HG03575 (cell line): ENCODE measurements around the gene ZNF157.

Experiments
- ATAC-seq: cut with Tn5 transposase; IDR thresholded peaks from one replicate; pipeline ENCODE4 v1.9.1; 2021; ENCODE audit not compliant: unreplicated experiment, insufficient number of reproducible peaks, low FRiP score; ENCODE audit errors: extremely low read depth

ZNF157 gene

DNA sequence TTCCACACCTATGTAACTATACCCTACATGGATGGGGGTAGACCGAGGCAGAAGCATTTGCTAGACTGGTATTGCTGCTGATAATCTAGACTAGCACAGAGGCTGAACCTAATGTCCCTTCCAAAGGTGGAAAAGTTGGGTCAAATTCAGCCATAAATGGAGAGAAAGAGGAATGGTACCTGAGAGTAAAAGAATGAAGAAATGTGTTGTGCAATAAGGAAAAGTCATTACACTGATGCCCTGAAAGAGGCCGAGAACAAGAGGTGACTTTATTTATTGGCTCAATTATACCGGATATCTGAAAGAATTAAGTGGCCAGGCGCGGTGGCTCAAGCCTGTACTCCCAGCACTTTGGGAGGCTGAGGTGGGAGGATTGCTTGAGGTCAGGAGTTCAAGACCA, 60.5 kb downstream of the ZNF157 start:
- no peak for ATAC-seq

DNA sequence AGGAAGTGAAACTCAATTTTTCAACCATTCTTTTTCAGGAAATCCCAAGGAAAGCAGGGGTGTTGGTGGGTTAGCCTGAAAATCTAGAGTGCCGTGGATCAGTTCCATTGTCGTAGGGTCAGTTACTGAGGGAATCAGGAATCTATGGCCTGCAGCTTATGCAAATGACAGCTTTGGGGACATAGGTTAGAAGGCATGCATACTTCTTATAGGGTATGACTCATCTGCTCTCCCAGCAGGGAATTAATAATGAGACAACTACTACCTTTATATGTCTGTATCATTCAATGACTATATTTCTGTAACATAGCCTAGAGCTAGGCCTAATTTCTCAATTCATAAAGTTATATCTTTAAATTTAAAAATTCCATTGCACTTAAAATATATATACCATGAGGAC, 76.1 kb downstream of the ZNF157 start:
- ATAC-seq = no peak

DNA sequence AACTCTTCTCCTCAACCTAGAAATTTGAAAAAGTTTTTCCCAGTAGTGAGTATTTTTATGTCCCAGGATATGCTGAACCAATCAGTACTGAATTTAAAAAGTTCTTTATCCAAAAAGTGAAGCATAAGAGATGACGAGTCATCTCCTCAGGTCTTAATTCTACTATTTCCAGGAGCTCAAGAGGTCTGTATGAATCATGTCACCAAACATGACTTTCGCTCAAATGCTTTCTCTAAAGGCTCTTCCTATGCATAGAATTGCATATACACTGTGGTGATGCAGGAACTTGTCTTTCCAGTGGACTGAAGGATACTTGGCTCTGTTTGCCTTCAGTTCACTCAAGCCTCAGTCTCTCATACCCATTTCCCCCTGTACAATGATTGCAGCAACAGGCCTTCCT, 76.6 kb downstream of the ZNF157 start:
- no peak for ATAC-seq

DNA sequence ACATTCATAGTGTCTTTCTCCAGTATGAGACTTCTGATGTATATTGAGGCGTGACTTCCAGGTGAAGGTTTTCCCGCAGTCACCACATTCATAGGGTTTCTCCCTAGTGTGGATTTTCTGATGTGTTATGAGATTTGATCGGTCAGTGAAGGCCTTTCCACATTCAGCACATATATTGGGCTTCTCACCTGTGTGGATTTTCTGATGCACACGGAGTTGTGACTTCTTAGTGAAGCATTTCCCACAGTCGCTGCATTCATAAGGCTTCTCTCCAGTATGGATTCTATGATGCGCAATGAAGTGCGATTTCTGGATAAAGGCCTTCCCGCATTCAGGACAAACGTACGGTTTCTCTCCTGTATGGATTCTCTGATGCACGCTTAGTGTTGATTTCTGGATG, 77.2 kb downstream of the ZNF157 start:
- ATAC-seq = no peak

DNA sequence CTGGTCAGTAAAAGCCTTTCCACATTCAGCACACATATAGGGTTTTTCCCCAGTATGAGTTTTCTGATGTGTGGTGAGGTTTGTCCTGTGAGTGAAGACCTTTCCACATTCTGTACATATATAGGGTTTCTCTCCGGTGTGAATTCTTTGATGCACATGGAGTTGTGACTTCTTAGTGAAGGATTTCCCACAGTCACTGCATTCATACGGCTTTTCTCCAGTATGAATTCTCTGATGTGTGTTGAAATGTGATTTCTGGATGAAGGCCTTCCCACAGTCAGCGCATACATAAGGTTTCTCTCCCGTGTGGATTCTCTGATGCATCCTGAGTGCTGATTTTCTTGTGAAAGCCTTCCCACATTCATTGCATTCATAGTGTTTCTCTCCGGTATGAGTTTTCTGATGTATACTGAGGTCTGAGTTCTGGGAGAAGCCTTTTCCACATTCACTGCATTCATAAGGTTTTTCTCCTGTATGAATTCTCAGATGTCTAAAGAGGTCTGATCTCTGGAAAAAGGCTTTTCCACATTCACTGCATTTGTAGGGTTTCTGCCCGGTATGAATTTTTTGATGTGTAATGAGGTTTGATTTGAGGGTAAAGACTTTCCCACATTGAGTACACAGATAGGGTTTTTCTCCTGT, 77.9 kb downstream of the ZNF157 start:
- ATAC-seq = no peak

DNA sequence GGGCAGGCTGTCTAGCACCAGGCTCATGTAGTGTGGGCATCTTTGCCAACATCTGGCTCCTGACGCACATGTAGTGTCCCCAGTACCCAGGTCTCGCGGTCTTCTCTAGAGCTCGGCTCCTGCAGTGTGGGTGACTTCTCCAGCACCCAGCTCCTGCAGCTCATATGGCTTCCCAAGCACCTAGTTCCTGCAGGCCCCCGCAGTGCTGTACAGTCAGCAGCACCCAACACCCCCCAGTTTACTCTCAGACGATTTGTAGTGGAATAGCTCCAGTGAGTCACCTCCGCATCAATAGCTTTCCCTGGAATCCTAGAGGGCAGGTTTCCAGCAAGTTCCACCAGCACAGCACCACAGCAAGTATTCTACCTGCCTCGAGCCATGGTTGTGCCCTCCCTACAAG, 81.7 kb downstream of the ZNF157 start:
- no peak for ATAC-seq

DNA sequence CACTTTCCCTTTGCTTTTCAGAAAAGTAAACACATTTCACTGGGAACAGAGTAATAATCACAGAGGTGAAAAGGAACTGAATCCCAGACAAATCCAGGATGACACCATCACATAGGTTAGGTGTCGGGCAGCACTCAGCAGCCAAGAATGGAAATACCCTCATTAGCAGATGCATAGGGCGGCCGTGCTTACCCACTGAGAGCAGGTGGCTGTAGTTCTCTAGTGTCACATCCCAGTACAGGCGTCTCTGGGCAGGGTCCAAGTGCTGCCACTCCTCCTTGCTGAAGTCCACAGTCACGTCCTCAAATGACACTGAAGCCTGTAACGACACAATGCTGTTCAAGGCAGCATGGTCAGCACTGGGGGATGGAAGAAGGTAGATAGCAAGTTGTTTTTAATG, 85.7 kb downstream of the ZNF157 start:
- ATAC-seq = no peak

DNA sequence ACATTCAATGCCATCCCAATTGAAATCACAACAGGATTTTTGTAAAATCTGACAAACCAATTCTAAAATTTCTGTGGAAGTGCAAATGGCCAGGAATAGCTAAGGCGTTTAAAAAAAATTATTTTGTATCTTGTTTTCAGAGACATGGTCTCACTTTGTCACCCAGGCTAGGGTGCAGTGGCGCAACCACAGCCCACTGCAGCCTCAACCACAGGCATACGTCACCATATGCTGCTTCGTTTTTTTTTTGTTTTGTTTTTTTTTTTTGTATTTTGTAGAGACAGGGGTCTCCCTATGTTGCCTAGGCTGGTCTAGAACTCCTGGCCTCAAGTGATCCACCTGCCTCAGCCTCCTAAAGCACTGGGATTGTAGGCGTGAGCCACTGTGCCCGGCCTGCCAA, 88.2 kb downstream of the ZNF157 start:
- no peak for ATAC-seq

DNA sequence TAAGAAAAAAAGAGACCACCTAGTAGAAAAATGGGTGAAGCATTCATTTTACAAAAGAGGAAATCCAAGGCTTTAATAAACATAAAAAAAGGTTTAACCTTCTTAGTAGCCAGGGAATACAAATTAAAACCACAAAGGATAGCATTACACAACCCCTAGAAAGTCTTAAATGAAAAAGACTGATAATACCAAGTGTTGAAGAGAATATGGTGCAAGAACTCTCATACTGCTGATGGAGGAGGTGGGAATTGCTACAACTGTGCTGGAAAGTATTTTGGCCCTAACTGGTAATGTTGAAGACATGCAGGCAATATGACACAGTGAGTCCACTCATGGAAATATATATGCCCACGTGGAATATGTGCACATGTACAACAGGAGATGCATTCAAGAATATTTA, 90.2 kb downstream of the ZNF157 start:
- ATAC-seq = no peak
